Measurements from ENCODE around the gene DKKL1.

The DKKL1 gene

DNA sequence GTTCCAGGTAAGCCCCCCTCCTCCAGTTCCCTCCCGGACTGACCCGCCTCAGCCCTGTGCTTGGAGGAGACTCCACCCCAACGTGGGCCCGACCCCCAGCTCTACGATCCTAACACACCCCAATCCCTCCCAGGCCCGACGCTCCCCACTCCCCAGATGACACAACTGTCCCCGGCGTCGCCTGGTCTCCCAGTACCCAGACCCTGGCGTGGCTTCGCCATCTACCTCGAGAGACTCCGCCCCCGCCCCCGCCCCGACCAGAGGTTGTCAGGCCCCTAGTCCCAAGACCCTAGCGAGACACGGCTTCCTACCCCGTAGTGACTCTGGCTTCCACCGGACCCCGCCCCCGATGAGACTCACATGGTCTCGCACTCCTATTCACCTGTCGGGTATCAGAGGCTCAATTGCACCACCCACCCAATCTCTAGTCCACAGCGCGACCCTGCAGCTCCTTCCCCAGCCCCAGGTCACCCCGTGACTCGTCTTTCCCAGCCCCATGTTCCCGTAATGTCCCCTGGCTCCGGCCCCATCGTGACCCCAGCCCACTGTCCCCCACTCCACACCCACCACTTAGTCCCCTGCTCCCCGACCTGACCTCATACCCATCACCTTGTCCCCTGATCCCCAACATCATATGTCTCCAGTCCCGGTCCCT, 25.5 kb upstream of the DKKL1 start:
- no peak for DNase-seq

GRCh38 chr19:49338691-49339300, 24.9 kb upstream of the DKKL1 start:
- DNase-seq: no peak

- DNase-seq: no peak
Observed at GRCh38 chr19:49339301-49340068, 24.2 kb upstream of the DKKL1 start.

- DNase-seq: peak in 3 of 4 experiments; percentile 32 to 56 (median 37)
Observed at GRCh38 chr19:49340069-49340864, 23.4 kb upstream of the DKKL1 start.

DNA sequence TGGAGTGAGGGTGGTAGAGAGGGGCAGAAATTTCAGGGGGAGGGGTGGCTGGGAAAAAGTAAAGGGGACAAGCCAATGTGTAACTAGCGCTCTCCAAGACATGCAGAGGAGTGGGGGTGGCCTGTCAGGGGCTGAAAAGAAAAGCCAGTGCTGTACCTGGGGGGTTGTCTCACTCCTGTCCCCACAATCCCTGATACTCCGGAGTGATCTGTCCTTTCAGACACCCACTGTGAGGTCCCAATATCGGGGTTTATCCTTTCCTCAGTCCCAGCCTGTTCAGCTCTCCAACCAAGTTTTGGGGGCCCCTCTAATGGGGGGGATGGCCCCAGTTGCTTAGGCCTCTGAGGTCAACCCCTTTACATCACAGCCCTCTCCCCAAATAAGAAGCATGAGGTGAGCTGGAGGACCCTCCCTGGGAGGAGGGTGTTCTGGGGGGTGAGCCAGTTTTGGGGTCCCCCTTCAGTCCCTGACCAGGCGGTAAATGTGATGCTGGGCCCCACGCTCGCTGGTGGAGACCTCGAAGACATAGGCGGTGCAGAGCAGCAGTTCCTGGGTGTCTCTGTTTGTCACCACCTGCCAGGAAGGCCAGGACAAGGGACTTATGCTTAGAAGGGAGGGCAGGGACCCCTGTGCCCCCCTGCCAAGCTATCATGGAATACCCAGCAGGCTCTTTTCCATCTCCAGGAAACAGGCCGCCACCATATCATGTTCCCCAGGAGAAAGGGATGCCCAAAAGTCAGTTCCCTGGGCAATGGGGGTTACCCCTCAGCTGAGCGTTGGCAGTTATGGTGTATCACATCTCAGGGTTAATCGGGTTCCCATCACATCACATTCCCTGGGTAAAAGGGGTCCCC, 22.6 kb upstream of the DKKL1 start:
- no peak for DNase-seq

DNA sequence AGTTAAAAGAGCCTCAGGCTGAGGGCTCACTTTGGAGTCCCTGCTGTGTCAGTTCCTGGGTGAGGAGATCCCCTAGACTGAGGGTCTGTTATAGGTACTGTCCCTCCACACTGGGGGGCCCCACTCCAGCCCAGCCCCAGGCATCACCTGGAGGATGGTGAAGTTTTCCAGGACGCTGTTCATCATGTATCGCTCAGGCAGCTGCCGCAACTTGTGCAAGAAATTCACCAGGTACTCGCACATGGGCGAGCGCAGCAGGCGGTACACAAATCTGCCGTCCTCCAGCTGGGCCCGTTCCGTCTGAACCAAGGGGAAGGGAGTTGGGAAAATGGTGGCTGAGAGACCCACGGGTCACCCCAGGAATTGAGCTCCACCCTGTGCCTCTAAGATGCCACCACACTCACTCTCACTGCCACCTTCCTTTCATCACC, 21.4 kb upstream of the DKKL1 start:
- no peak for DNase-seq

DNA sequence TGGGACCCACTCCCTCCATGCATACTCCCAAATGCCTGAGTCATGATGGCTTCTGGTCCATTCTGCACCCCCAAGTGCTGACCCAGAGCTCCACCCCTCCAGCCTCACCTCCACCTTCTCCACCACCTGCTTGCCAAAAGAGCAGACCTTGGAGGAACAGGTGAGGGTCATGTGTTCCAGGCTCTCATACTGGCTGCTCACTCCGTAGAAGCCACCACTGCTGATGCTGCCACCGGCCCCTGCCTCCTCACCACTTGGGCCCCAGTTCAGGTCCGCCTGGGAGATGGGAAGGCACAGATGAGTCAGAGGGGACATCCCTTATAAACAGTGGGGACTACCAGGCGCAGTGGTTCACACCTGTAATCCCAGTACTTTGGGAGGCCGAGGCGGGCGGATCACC, 20.6 kb upstream of the DKKL1 start:
- no peak for DNase-seq

DNA sequence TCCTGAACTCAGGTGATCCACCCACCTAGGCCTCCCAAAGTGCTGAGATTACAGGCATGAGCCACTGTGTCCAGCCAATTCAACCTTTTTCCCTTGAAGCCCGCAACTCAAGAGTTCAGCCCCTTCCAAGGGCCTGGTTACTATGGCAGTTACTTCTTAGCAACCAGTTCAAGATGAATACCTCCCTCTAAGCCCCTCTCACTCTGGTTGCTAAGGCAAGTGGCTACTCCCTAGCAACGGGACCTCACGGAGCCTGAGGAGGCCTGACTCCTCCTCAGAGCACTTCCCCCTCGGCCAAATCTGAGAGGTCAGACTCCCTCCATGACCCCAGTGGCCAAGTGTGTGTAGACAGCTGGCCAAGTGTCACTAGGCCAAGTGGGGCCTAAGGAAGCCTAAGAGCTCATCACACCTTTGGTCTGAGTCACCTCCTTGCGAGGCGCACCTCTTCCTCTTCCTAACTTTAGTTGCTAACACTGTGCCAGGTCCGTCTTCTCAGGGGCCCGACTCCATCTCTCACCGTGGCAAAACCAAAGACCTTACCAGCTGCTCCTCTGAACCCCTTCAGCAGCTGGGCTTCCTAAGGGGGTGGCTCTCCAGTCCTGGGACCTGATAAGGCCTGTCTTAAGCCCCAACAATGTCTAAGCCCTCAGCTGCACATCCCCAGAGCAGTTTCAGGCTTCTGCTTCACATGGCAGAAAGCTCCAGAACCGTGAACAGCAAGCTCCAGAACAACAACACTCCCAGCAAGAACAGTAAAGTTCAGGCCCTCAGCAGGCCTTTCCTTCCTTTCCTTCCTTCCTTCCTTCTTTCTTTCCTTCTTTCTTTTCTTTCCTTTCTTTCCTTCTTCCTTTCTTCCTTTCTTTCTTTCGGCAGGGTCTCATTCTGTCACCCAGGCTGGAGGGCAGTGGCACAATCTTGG, 18.9 kb upstream of the DKKL1 start:
- DNase-seq: no peak

DNA sequence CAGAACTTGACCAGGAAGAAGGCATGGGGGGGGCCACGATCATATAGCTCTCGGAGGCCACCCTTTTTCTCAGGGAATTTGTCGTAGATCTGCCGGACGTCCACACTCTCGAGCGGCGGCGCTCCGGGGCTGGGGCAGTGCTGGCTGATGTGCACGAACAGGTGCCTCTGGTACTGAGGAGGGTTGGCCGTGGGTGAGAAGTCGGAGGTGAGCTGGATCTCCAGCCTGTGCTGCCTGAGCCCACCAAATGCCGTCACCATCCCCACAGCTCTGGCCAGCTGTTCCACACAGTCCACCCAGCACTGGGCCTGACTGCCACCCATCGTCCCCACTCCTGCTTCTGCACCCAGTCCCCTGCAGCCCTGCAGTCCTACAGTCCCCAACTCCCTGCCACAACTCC, 16.5 kb upstream of the DKKL1 start:
- DNase-seq: no peak

DNA sequence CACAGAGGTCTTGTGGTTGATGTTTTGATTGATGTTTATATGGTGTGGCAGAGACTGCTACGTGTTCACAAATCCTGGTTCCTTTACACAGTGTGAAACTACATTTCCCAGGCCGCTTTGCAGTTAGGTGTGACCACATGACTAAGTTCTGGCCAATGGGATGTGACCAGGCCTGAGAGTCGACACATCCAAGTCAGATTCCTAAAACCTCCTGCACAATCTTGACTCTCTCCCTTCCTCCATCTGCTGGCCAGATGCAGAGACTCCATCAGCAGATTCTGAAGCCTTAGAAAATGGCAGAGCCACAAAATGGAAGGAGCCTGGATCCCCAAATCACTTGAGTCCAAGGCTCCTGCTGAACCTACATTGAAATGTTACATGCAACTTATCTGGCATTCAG, 15.8 kb upstream of the DKKL1 start:
- DNase-seq: peak; percentile 26 to 51 (median 50)

- no peak for DNase-seq
Observed at GRCh38 chr19:49348305-49349189, 15.1 kb upstream of the DKKL1 start.

DNA sequence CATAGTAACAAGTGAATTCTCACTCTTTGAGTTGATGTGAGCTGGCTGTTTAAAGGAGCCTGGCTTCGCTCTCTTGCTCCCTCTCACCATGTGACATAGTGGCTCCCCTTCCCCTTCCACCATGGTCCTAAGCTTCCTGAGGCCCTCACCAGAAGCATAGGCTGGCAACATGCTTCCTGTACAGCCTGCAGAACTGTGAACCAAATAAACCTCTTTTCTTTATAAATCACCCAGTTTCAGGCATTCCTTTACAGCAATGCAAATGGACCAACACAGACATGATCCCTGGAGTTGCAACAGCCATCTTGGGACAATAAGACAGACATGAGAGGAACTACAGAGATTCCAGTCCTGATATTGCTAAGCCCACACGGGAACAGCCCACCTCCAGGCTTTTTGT, 14.1 kb upstream of the DKKL1 start:
- DNase-seq: no peak

GRCh38 chr19:49355909-49356353, 7.7 kb upstream of the DKKL1 start:
- DNase-seq: peak; percentile 27 to 71 (median 58)

DNA sequence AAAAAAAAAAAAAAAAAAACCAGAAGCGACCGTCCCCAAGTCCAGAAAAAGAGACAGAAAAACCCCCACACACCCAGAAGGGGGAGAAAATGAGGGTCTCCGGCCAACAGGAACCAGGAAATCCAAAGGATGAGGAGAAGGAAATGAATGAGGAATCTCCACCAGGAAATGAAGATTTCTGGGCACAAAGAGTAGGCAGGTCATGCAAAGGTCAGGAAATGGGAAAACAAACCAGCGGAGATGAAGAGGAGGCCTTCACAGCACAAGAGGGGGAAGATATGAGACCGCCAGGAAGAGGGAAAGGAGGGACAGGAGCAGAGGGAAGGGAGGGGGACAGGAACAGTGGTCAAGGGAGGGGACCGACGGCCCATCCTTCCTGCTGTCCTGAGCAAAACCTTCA, 7.3 kb upstream of the DKKL1 start:
- DNase-seq: no peak

GRCh38 chr19:49357186-49357585, 6.5 kb upstream of the DKKL1 start:
- no peak for DNase-seq

- DNase-seq: no peak
Observed at GRCh38 chr19:49359851-49360820, 3.5 kb upstream of the DKKL1 start.

- no peak for DNase-seq
Observed at GRCh38 chr19:49361438-49362047, 2.1 kb upstream of the DKKL1 start.
